ENCODE measurements around the gene DDI2. TPM values are rescaled to one million over a fixed set of nuclear protein-coding genes. Genes with fewer than 3 reads are reported as not detected.

Gene DDI2
- total RNA-seq (2022; extraction: Qiagen RNA extraction; ENCODE audit: low read depth) = 7.6 to 10.0 TPM (median 9.3 TPM) in 5 replicates

DNA sequence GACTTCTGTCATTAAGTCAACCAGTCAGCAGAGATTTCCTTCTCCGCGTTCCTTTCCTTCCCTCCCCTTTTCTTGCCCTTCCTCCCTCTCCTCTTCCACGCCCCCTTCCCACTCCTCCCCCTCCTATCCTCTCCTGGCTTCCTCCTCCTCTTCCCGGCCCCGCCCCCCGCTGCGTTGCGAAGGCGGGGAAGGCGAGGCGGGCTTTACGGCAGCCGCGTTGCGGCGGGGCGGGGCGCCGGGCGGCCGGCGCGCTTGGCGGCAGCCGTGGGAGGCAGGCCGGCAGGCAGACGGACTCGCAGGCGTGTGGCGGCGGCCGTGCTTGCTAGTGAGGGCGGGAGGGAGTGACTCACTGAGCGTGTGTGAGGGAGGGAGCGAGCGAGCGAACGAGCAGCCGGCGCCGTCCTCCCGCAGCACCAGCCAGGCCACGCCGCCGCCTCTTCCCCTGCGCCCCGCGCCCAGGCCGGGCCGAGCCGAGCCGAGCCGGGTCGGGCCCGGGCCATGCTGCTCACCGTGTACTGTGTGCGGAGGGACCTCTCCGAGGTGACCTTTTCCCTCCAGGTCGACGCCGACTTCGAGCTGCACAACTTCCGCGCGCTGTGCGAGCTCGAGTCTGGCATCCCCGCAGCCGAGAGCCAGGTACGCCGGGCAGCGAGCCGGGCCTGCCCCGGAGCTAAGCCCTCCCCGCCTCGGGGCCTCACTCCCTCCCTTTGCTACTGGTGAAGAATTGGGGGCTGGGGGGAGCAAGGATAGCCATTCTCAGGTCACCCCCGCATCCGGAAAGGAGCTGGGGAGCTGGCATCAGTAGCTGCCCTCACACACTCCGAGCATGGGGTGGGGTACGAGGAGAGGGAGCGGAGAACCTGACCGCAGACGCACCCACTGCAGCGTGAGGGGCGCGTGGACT, at the start of gene DDI2:
DDI2 (plus strand) TSS at position 286 of the 904 bp plus-strand sequence; CDS start at position 499, 213 bp downstream.

DNA sequence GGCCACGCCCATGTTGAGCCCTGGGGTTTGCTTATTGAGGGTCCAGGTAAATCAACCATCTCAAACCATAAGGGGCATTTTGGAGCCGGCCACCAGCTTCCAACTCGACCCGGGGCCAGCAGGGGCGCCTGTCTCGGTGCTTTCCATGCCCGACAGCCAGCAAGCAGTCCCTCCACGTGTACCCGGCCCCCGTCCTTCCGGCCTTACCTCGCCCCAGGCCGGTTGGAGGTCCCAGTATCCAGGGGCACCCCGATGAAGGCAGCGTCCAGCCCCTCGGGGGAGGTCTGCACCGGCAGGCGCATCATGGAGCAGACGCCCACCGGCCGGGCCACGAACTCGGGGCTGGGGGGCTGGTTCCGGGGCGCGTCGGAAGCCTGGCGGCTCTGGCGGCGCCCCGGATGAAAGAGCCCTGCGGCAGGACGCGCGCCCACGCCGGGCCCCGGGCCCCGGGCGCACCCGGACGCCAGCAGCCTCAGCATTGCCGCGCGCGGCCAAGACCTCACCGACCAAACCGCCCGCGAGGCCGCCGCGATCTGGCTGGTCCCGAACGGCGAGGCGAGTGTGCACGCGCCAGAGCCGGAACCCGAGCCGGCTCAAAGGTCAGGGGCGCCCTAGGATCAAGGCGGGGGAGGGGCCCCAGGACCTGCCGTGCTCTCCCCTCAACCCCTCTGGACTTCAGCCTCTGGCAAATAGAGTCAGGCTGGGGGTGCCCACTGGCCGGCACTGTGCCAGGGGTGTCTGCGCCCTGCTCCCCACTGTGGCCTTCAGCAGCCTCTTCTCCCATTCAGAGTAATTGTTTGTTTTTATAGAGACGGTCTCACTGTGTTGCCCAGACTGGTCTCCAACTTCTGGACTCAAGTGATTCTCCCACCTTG, 32.5 kb upstream of the DDI2 start, which contains the start of gene AGMAT:
AGMAT (minus strand) TSS at position 563 of the 875 bp plus-strand sequence; CDS start at position 479, 84 bp downstream.

DNA sequence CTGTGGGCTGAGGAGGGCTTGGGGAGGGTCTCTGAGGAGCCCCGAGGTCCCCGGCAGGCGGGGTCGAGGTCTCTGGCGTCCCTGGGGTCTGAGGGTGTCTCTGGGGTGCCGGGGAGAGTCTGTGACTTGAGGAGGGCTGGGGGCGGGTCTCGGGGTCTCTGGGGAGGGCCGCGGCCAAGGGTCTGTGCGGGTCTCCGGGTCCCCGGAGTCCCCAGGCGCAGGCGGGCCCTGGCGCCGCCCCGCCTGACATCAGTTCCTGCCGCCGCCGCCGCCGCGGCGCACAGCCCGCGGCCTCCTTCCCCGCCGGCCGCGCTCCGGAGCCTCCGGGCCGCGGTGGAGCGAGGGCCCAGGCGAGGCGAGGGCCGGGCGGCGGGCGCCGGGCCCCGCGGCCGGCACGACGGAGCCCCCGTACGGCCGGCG, 66.8 kb downstream of the DDI2 start, which contains the start of gene PLEKHM2:
PLEKHM2 (plus strand) TSS at position 279 of the 420 bp plus-strand sequence. CDS start 239 bp downstream, outside the sequence.

Other genes starting within 250 kb of the DDI2 start
- 163 to 254 TPM (median 240 TPM) in 5 replicates for gene EFHD2, start 207.6 kb upstream of the DDI2 start, total RNA-seq (2022; extraction: Qiagen RNA extraction; ENCODE audit: low read depth)
- gene CTRC, start 179.0 kb upstream of the DDI2 start, total RNA-seq (2022; extraction: Qiagen RNA extraction; ENCODE audit: low read depth) = 0.65 to 2.1 TPM (median 1.7 TPM) in 5 replicates
- 0.17 TPM in 1 of 5 replicates, not detected in the others for gene CELA2A, start 160.7 kb upstream of the DDI2 start, total RNA-seq (2022; extraction: Qiagen RNA extraction; ENCODE audit: low read depth)
- gene CELA2B, start 141.4 kb upstream of the DDI2 start, total RNA-seq (2022; extraction: Qiagen RNA extraction; ENCODE audit: low read depth) = not detected in 5 replicates
- gene CASP9, start 93.2 kb upstream of the DDI2 start, total RNA-seq (2022; extraction: Qiagen RNA extraction; ENCODE audit: low read depth) = 4.4 to 6.9 TPM (median 6.1 TPM) in 5 replicates
- gene DNAJC16, start 90.6 kb upstream of the DDI2 start, total RNA-seq (2022; extraction: Qiagen RNA extraction; ENCODE audit: low read depth) = 4.1 to 5.0 TPM (median 4.5 TPM) in 5 replicates
- gene AGMAT, start 32.4 kb upstream of the DDI2 start, total RNA-seq (2022; extraction: Qiagen RNA extraction; ENCODE audit: low read depth) = 5.5 to 8.2 TPM (median 7.2 TPM) in 5 replicates
- gene PLEKHM2, start 66.9 kb downstream of the DDI2 start, total RNA-seq (2022; extraction: Qiagen RNA extraction; ENCODE audit: low read depth) = 20.5 to 30.5 TPM (median 26.1 TPM) in 5 replicates
- 0.09 to 0.60 TPM (median 0.25 TPM) in 5 replicates for gene SLC25A34, start 118.8 kb downstream of the DDI2 start, total RNA-seq (2022; extraction: Qiagen RNA extraction; ENCODE audit: low read depth)
- gene TMEM82, start 125.0 kb downstream of the DDI2 start, total RNA-seq (2022; extraction: Qiagen RNA extraction; ENCODE audit: low read depth) = not detected in 5 replicates
- gene FBLIM1, start 141.3 kb downstream of the DDI2 start, total RNA-seq (2022; extraction: Qiagen RNA extraction; ENCODE audit: low read depth) = 21.1 to 33.5 TPM (median 26.3 TPM) in 5 replicates
- gene UQCRHL, start 190.2 kb downstream of the DDI2 start, total RNA-seq (2022; extraction: Qiagen RNA extraction; ENCODE audit: low read depth) = 5.8 to 9.1 TPM (median 7.7 TPM) in 5 replicates
- 38.7 to 41.6 TPM (median 40.3 TPM) in 5 replicates for gene SPEN, start 230.2 kb downstream of the DDI2 start, total RNA-seq (2022; extraction: Qiagen RNA extraction; ENCODE audit: low read depth)

Data from A549 treated with RU486 at 1 μM for 4 hours (cell line).